ENCODE measurements around the gene UFSP2. TPM values are rescaled to one million over a fixed set of nuclear protein-coding genes. Genes with fewer than 3 reads are reported as not detected.

UFSP2 gene
- polyA plus RNA-seq, 1 donor (not counting 4 experiments of a cell fraction or from before 2014, with no cell fraction given): 41.7 TPM

DNA sequence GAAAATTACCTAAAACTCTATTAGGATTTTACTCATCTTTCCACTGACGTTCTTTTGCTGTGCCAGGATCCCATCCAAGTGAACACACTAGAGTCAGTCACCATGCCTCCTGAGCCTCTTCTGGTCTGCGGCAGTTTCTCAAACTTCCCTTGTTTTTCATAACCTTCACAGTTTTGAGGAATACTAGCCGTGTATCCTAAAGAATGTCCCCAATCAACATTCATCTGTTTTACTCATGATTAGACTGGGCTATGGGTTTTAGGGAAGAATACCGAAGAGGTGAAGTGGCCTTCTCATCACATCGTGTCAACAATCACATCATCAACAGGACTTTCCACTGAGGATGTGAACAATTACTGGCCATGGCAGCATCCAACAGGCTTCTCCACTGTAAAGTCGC, 34.8 kb downstream of the UFSP2 start:
- FAIRE-seq: no peak
- TF ChIP-seq CTCF (optimal IDR thresholded peaks at IDR 0.05 in 1 of 3, IDR thresholded peaks at IDR 0.05 in 1 of 3, conservative IDR thresholded peaks at IDR 0.05 in 1 of 3; ENCODE audit: extremely low read depth in 1 of 3, insufficient read depth in 2 of 3, low read length in 3 of 3) (no peak), EZH2 (IDR thresholded peaks at IDR 0.05; ENCODE audit: low read length) (no peak)
- no peak overlapping the region for H3K27ac ChIP-seq (ENCODE audit: control insufficient read depth, insufficient read depth, low read length)

GRCh38 chr4:185387957-185388356, 37.8 kb downstream of the UFSP2 start:
- peaks cover 11% of the 10 kb centered on the region for H3K4me1 ChIP-seq (ENCODE audit: control insufficient read depth, extremely low read depth, insufficient read depth, low read length)
- H3K27ac ChIP-seq (ENCODE audit: control insufficient read depth, insufficient read depth, low read length): no peak overlapping the region
- no peaks in the 10 kb centered on the region for H3K9me3 ChIP-seq (ENCODE audit: control insufficient read depth, low read depth, low read length)
- no peak overlapping the region for H3K4me2 ChIP-seq (ENCODE audit: control insufficient read depth, extremely low read depth, insufficient read depth, low read depth, low read length)
- no peak overlapping the region for H3K9ac ChIP-seq (ENCODE audit: control insufficient read depth, extremely low read depth, insufficient read depth, low read length)
- H3K4me3 ChIP-seq (ENCODE audit: control insufficient read depth in 2 of 3, extremely low read depth in 1 of 3, insufficient read depth in 2 of 3, low read depth in 1 of 3, low read length in 3 of 3): no peak overlapping the region
- no peaks in the 10 kb centered on the region for H3K79me2 ChIP-seq (ENCODE audit: control insufficient read depth, insufficient read depth, low read length)
- no peak for FAIRE-seq
- DNase-seq (ENCODE audit: low read depth, low spot score): no peak
- TF ChIP-seq CTCF (optimal IDR thresholded peaks at IDR 0.05 in 1 of 3, IDR thresholded peaks at IDR 0.05 in 1 of 3, conservative IDR thresholded peaks at IDR 0.05 in 1 of 3; ENCODE audit: extremely low read depth in 1 of 3, insufficient read depth in 2 of 3, low read length in 3 of 3): no peak
- TF ChIP-seq EZH2 (IDR thresholded peaks at IDR 0.05; ENCODE audit: low read length): no peak
- H2AFZ ChIP-seq (ENCODE audit: control insufficient read depth, low read length): no peak overlapping the region
- no peaks in the 10 kb centered on the region for H4K20me1 ChIP-seq (ENCODE audit: control insufficient read depth, extremely low read depth, insufficient read depth, low read length)
- no peaks in the 10 kb centered on the region for H3K9me1 ChIP-seq (ENCODE audit: control insufficient read depth, extremely low read depth, insufficient read depth, low read length)
- dilution Hi-C loops (cut with MboI; ENCODE audit: extremely low pct_ligation_motif_present, low sequenced_read_pairs): no loop called here
- no peaks in the 10 kb centered on the region for H3K36me3 ChIP-seq (ENCODE audit: control insufficient read depth in 2 of 2, extremely low read depth in 1 of 2, insufficient read depth in 2 of 2, low read length in 2 of 2)
- no peaks in the 10 kb centered on the region for H3K27me3 ChIP-seq (ENCODE audit: control insufficient read depth, extremely low read depth, insufficient read depth, low read length)

More for the DNA sequence above, 34.8 kb downstream of the UFSP2 start:
- H3K36me3 ChIP-seq (ENCODE audit: control insufficient read depth in 2 of 2, extremely low read depth in 1 of 2, insufficient read depth in 2 of 2, low read length in 2 of 2): no peaks in the 10 kb centered on the region
- H3K9me3 ChIP-seq (ENCODE audit: control insufficient read depth, low read depth, low read length): no peaks in the 10 kb centered on the region
- no peak overlapping the region for H2AFZ ChIP-seq (ENCODE audit: control insufficient read depth, low read length)
- H3K4me3 ChIP-seq (ENCODE audit: control insufficient read depth in 2 of 3, extremely low read depth in 1 of 3, insufficient read depth in 2 of 3, low read depth in 1 of 3, low read length in 3 of 3): no peak overlapping the region
- no peak for DNase-seq (ENCODE audit: low read depth, low spot score)
- H3K9me1 ChIP-seq (ENCODE audit: control insufficient read depth, extremely low read depth, insufficient read depth, low read length): no peaks in the 10 kb centered on the region
- no peak overlapping the region for H3K9ac ChIP-seq (ENCODE audit: control insufficient read depth, extremely low read depth, insufficient read depth, low read length)
- H3K4me1 ChIP-seq (ENCODE audit: control insufficient read depth, extremely low read depth, insufficient read depth, low read length): peaks cover 11% of the 10 kb centered on the region
- H4K20me1 ChIP-seq (ENCODE audit: control insufficient read depth, extremely low read depth, insufficient read depth, low read length): no peaks in the 10 kb centered on the region
- no peaks in the 10 kb centered on the region for H3K27me3 ChIP-seq (ENCODE audit: control insufficient read depth, extremely low read depth, insufficient read depth, low read length)
- H3K4me2 ChIP-seq (ENCODE audit: control insufficient read depth, extremely low read depth, insufficient read depth, low read depth, low read length): no peak overlapping the region
- no peaks in the 10 kb centered on the region for H3K79me2 ChIP-seq (ENCODE audit: control insufficient read depth, insufficient read depth, low read length)
- dilution Hi-C loops (cut with MboI; ENCODE audit: extremely low pct_ligation_motif_present, low sequenced_read_pairs): no loop called here

Data from keratinocyte (primary cell).